HepG2 (cell line): ENCODE data around the gene PAFAH1B1. TPM values are rescaled to one million over a fixed set of nuclear protein-coding genes. Genes with fewer than 3 reads are reported as not detected.
A peak's percentile ranks its signal among the peaks of the same experiment; 100 is the strongest.

ENCODE experiments used
- SP4 ChIP-seq: sonication (generic); formaldehyde crosslinking; IDR thresholded peaks from 2 replicates; pipeline ENCODE4 v1.8.1; 2023; ENCODE audit warnings: mild to moderate bottlenecking, missing genetic modification reagents
- ZNF619 ChIP-seq: sonication (generic); formaldehyde crosslinking; IDR thresholded peaks from 2 replicates; pipeline ENCODE4 v1.4.0; 2020; ENCODE audit warnings: mild to moderate bottlenecking, missing genetic modification reagents
- polyA plus RNA-seq, 8 experiments: library from polyadenylated mRNA; depleted of rRNA in 3 of 8; stranded (reverse) in 7 of 8; unstranded in 1 of 8; fragments of >200 nt; fragmentation: Illumina TruSeq in 4 of 8; extraction: Trizol in 4 of 8; gene quantifications; 2 replicates each; pipeline versions ENCODE4 v1.2.1 to v1.2.3, GENCODE V29; 2011 to 2016; ENCODE audit warnings: low read depth in 4 of 8, missing spikeins in 1 of 8, mixed read lengths in 1 of 8; ENCODE audit not compliant: insufficient read depth in 1 of 8
- total RNA-seq, 5 experiments: library from RNA; depleted of rRNA; stranded (reverse); fragments of >200 nt; fragmentation: Illumina TruSeq; extraction: Trizol; gene quantifications; 2 replicates each; pipeline ENCODE4 v1.2.3, GENCODE V29; 2016; ENCODE audit warnings: low read depth in 1 of 5
- TF ChIP-seq, protein P1 (sequence below): sonication (generic); formaldehyde crosslinking; IDR thresholded peaks from 2 replicates; pipeline ENCODE4 v1.5.0; 2020; ENCODE audit warnings: missing genetic modification reagents
- TF ChIP-seq, protein P2 (sequence below): sonication (generic); formaldehyde crosslinking; IDR thresholded peaks from 2 replicates; pipeline ENCODE4 v1.4.0; 2020; ENCODE audit warnings: missing genetic modification reagents, borderline replicate concordance
- TF ChIP-seq, protein P3 (sequence below): sonication (generic); formaldehyde crosslinking; IDR thresholded peaks from 2 replicates; pipeline ENCODE4 v1.8.0; 2022; ENCODE audit warnings: low read depth, missing genetic modification reagents
- TF ChIP-seq, protein P4 (sequence below): sonication (generic); formaldehyde crosslinking; IDR thresholded peaks from 2 replicates; pipeline ENCODE4 v1.4.0; 2020; ENCODE audit warnings: missing genetic modification reagents
- TF ChIP-seq, protein P5 (sequence below): sonication (generic); formaldehyde crosslinking; IDR thresholded peaks from 2 replicates; pipeline ENCODE4 v1.4.0; 2020; ENCODE audit warnings: missing genetic modification reagents
- TF ChIP-seq, protein P6 (sequence below), 2 experiments: sonication (generic) in 1 of 2; formaldehyde crosslinking in 1 of 2; IDR thresholded peaks; 2 replicates each; pipeline versions ENCODE4 v1.4.0 to v1.6.1; 2016 to 2020; ENCODE audit warnings: borderline replicate concordance in 1 of 2, low read depth in 1 of 2, mild to moderate bottlenecking in 1 of 2, missing genetic modification reagents in 1 of 2

Gene PAFAH1B1
- total and polyA plus RNA-seq, 2 of the 13 experiments (the other 11 are each of a cell fraction or from before 2014, with no cell fraction given), result 46.0 to 64.9 TPM

DNA sequence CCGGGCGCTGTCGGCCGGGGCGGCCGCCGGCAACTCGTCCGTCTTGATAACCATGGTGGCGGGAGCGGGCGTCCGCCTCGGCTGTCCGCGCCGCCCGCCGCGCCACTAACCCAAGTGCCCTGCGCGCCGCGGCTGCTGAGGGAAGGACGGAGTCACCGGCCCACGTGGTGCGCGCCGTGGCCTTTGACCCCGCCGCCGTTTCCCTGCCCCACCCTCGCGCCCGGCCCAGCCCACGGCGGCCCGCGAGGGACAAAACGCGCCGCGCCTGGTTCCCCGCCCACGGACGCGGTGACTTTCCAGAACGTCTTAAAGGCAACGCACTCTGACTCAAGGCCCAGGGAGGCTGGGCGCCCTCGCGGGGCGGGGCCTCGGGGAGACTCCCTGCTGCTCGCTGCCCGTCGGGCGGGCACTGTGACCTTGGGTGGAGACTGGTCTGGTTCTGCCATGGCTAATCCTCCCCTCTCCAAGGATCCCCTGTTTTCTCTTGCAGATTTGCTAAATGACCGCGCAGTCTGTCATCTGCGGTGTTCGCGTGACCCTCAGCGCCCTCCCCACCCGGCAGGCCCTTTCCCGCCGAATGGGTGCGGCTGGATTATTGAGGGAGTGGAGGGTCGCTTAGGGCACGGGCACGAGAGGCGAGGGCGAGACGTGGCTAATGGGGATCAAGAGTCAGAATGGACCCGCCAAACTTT is 118.3 kb downstream of the PAFAH1B1 start, which contains the start of gene CLUH (continued):
- TF ChIP-seq, protein P1, sequence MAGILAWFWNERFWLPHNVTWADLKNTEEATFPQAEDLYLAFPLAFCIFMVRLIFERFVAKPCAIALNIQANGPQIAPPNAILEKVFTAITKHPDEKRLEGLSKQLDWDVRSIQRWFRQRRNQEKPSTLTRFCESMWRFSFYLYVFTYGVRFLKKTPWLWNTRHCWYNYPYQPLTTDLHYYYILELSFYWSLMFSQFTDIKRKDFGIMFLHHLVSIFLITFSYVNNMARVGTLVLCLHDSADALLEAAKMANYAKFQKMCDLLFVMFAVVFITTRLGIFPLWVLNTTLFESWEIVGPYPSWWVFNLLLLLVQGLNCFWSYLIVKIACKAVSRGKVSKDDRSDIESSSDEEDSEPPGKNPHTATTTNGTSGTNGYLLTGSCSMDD, result no peak
- TF ChIP-seq, protein P2, sequence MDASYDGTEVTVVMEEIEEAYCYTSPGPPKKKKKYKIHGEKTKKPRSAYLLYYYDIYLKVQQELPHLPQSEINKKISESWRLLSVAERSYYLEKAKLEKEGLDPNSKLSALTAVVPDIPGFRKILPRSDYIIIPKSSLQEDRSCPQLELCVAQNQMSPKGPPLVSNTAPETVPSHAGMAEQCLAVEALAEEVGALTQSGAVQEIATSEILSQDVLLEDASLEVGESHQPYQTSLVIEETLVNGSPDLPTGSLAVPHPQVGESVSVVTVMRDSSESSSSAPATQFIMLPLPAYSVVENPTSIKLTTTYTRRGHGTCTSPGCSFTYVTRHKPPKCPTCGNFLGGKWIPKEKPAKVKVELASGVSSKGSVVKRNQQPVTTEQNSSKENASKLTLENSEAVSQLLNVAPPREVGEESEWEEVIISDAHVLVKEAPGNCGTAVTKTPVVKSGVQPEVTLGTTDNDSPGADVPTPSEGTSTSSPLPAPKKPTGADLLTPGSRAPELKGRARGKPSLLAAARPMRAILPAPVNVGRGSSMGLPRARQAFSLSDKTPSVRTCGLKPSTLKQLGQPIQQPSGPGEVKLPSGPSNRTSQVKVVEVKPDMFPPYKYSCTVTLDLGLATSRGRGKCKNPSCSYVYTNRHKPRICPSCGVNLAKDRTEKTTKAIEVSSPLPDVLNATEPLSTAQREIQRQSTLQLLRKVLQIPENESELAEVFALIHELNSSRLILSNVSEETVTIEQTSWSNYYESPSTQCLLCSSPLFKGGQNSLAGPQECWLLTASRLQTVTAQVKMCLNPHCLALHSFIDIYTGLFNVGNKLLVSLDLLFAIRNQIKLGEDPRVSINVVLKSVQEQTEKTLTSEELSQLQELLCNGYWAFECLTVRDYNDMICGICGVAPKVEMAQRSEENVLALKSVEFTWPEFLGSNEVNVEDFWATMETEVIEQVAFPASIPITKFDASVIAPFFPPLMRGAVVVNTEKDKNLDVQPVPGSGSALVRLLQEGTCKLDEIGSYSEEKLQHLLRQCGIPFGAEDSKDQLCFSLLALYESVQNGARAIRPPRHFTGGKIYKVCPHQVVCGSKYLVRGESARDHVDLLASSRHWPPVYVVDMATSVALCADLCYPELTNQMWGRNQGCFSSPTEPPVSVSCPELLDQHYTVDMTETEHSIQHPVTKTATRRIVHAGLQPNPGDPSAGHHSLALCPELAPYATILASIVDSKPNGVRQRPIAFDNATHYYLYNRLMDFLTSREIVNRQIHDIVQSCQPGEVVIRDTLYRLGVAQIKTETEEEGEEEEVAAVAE (CRISPR knock-in tag), result no peak; the same call in 1 of the 2 replicates
- TF ChIP-seq, protein P3, sequence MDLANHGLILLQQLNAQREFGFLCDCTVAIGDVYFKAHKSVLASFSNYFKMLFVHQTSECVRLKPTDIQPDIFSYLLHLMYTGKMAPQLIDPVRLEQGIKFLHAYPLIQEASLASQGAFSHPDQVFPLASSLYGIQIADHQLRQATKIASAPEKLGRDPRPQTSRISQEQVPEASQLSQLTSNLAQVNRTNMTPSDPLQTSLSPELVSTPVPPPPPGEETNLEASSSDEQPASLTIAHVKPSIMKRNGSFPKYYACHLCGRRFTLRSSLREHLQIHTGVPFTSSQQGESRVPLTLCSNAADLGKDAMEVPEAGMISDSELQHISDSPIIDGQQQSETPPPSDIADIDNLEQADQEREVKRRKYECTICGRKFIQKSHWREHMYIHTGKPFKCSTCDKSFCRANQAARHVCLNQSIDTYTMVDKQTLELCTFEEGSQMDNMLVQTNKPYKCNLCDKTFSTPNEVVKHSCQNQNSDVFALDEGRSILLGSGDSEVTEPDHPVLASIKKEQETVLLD (CRISPR knock-in tag), result peak; percentile 81; the same call in 1 of the 2 replicates
- TF ChIP-seq, protein P4, sequence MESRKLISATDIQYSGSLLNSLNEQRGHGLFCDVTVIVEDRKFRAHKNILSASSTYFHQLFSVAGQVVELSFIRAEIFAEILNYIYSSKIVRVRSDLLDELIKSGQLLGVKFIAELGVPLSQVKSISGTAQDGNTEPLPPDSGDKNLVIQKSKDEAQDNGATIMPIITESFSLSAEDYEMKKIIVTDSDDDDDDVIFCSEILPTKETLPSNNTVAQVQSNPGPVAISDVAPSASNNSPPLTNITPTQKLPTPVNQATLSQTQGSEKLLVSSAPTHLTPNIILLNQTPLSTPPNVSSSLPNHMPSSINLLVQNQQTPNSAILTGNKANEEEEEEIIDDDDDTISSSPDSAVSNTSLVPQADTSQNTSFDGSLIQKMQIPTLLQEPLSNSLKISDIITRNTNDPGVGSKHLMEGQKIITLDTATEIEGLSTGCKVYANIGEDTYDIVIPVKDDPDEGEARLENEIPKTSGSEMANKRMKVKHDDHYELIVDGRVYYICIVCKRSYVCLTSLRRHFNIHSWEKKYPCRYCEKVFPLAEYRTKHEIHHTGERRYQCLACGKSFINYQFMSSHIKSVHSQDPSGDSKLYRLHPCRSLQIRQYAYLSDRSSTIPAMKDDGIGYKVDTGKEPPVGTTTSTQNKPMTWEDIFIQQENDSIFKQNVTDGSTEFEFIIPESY, result peak; percentile 41; the same call in 1 of the 2 replicates
- TF ChIP-seq, protein P5, sequence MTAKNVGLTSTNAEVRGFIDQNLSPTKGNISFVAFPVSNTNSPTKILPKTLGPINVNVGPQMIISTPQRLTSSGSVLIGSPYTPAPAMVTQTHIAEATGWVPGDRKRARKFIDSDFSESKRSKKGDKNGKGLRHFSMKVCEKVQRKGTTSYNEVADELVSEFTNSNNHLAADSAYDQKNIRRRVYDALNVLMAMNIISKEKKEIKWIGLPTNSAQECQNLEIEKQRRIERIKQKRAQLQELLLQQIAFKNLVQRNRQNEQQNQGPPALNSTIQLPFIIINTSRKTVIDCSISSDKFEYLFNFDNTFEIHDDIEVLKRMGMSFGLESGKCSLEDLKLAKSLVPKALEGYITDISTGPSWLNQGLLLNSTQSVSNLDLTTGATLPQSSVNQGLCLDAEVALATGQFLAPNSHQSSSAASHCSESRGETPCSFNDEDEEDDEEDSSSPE (CRISPR knock-in tag), result peak; percentile 83
- TF ChIP-seq SP4 (CRISPR knock-in tag) (peak; percentile 77), ZNF619 (CRISPR knock-in tag) (peak; percentile 93)
- TF ChIP-seq, protein P6, sequence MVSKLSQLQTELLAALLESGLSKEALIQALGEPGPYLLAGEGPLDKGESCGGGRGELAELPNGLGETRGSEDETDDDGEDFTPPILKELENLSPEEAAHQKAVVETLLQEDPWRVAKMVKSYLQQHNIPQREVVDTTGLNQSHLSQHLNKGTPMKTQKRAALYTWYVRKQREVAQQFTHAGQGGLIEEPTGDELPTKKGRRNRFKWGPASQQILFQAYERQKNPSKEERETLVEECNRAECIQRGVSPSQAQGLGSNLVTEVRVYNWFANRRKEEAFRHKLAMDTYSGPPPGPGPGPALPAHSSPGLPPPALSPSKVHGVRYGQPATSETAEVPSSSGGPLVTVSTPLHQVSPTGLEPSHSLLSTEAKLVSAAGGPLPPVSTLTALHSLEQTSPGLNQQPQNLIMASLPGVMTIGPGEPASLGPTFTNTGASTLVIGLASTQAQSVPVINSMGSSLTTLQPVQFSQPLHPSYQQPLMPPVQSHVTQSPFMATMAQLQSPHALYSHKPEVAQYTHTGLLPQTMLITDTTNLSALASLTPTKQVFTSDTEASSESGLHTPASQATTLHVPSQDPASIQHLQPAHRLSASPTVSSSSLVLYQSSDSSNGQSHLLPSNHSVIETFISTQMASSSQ (IDR thresholded peaks at IDR 0.05; ENCODE audit: low read depth), result no peak
- TF ChIP-seq, protein P6 (CRISPR knock-in tag; IDR thresholded peaks at IDR 0.05; ENCODE audit: borderline replicate concordance), result peak; percentile 68; the same call in 1 of the 2 replicates
